ENCODE data around the gene FRMD7.
"Not testable (repeated sequence)": the region's sequence is repeated elsewhere in the genome, so short reads cannot be mapped to it uniquely, and the experiment has no call there.

The FRMD7 gene

GRCh38 chrX:132127743-132128142, at the start of gene FRMD7:
FRMD7 (minus strand) TSS chrX:132128020; CDS start chrX:132127844, 176 bp downstream.
- DNase-seq, result no peak

- no peak for DNase-seq
These were observed 45.8 kb upstream of the FRMD7 start for GRCh38 chrX:132173647-132174046.

- no peak for DNase-seq
These were observed 44.1 kb upstream of the FRMD7 start for GRCh38 chrX:132171881-132172280.

GRCh38 chrX:132171478-132171877, 43.7 kb upstream of the FRMD7 start:
- DNase-seq, result no peak

GRCh38 chrX:132169554-132169953, 41.7 kb upstream of the FRMD7 start:
- DNase-seq, result no peak

GRCh38 chrX:132165651-132166050, 37.8 kb upstream of the FRMD7 start:
- DNase-seq, result no peak

- no peak for DNase-seq
These were observed 37.2 kb upstream of the FRMD7 start for GRCh38 chrX:132165005-132165404.

GRCh38 chrX:132163094-132163493, 35.3 kb upstream of the FRMD7 start:
- not testable (repeated sequence) for DNase-seq

- no peak for DNase-seq
These were observed 25.3 kb upstream of the FRMD7 start for GRCh38 chrX:132153166-132153565.

- DNase-seq, result no peak
These were observed 18.6 kb upstream of the FRMD7 start for GRCh38 chrX:132146456-132146855.

GRCh38 chrX:132144061-132144460, 16.2 kb upstream of the FRMD7 start:
- DNase-seq, result no peak

- DNase-seq, result no peak
These were observed 1.9 kb downstream of the FRMD7 start for GRCh38 chrX:132125906-132126305.

- no peak for DNase-seq
These were observed 6.9 kb downstream of the FRMD7 start for GRCh38 chrX:132120913-132121312.

- DNase-seq, result no peak
These were observed 7.9 kb downstream of the FRMD7 start for GRCh38 chrX:132119821-132120515.

- no peak for DNase-seq
These were observed 8.5 kb downstream of the FRMD7 start for GRCh38 chrX:132119283-132119682.

- no peak for DNase-seq
These were observed 9.5 kb downstream of the FRMD7 start for GRCh38 chrX:132118358-132118757.

- DNase-seq, result no peak
These were observed 12.0 kb downstream of the FRMD7 start for GRCh38 chrX:132115792-132116191.

- no peak for DNase-seq
These were observed 13.2 kb downstream of the FRMD7 start for GRCh38 chrX:132114607-132115006.

GRCh38 chrX:132107291-132107690, 20.5 kb downstream of the FRMD7 start:
- DNase-seq, result no peak

- DNase-seq, result no peak
These were observed 26.0 kb downstream of the FRMD7 start for GRCh38 chrX:132101799-132102198.

- no peak for DNase-seq
These were observed 26.6 kb downstream of the FRMD7 start for GRCh38 chrX:132101206-132101605.

GRCh38 chrX:132098704-132099103, 29.1 kb downstream of the FRMD7 start:
- DNase-seq, result not testable (repeated sequence)

- DNase-seq, result no peak
These were observed 33.7 kb downstream of the FRMD7 start for GRCh38 chrX:132094164-132094563.

GRCh38 chrX:132093239-132093860, 34.5 kb downstream of the FRMD7 start:
- no peak for DNase-seq

Measured in CD4-positive, alpha-beta T cell treated with Interleukin-6 for 4 hours (primary cell).